Pons (tissue), 1 donor: ENCODE results near the gene RADIL.
A peak's percentile ranks its signal among the peaks of the same experiment; 100 is the strongest.

Experiments used
- DNase-seq: peaks from one replicate; pipeline ENCODE4 v3.0.0-alpha.2; 2016; ENCODE audit warnings: low spot score

Gene RADIL

DNA sequence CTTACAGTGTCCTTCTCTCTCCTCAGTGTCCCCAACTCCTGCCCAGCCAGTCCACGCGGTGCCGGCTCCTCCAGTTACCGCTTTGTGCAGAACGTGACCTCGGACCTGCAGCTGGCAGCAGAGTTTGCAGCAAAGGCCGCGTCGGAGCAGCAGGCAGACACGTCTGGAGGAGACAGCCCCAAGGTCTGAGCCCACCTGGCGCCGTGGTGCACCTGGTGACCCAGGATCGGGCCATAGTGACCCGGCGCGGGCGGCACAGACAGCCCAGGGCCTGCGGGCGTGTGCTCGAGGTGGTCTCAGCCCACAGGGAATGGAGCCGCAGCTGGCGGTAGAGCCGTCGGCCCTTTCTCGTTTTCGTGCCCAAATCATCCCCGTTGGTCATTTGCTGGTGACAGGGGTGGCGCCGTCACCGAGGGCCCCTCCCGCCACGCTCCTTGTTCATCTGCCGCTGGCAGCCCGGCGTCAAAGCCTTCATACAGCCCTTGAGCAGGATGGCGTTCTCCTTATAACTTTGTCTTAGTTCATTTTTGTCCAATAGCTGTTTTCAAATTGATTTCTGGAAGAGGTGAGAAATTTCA is 129.0 kb downstream of the RADIL start:
- no peak for DNase-seq

- DNase-seq, result peak; percentile 62
Observed at GRCh38 chr7:4753598-4754432, 129.7 kb downstream of the RADIL start.

- peak; percentile 90 for DNase-seq
Observed at GRCh38 chr7:4751398-4751947, 132.0 kb downstream of the RADIL start.

- no peak for DNase-seq
Observed at GRCh38 chr7:4749798-4750197, 133.7 kb downstream of the RADIL start.

GRCh38 chr7:4749363-4749762 is 134.2 kb downstream of the RADIL start:
- DNase-seq, result no peak
